ENCODE results near the gene SMIM35.

DNA sequence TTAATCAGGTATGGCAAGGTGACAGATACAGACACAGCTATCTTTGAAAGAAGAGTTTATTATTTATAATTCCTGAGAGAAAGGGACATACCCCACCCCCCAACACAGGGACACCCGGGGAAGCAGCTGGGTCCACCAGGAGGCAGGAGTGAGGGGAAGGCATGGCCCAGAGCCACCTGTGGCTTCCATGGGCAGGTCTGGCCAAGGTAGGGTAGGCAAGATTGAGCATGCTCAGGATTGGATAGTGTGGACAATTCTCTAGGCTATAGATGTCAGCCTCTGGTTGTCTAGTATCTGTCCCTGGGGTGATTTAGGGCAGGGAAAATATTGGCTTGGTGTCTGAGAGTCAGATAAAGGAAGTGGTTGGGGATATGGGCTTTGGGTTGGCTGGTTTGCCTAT, 27.5 kb upstream of the SMIM35 start:
- TF ChIP-seq EZH2 (IDR thresholded peaks at IDR 0.05): no peak
- no peak for TF ChIP-seq POLR2AphosphoS5 (IDR thresholded peaks at IDR 0.05; ENCODE audit: borderline replicate concordance, low read depth, low read length)
- TF ChIP-seq FOXP2 (optimal IDR thresholded peaks at IDR 0.05; ENCODE audit: control extremely low read depth, extremely low read length, insufficient read depth): no peak
